HG03439 (cell line): ENCODE measurements around the gene GALM.
"Not testable (repeated sequence)": the region's sequence is repeated elsewhere in the genome, so short reads cannot be mapped to it uniquely, and the experiment has no call there.

Experiments
- ATAC-seq: cut with Tn5 transposase; IDR thresholded peaks from one replicate; pipeline ENCODE4 v1.9.1; 2021; ENCODE audit warnings: mild to moderate bottlenecking, moderate library complexity; ENCODE audit not compliant: unreplicated experiment

GALM gene

DNA sequence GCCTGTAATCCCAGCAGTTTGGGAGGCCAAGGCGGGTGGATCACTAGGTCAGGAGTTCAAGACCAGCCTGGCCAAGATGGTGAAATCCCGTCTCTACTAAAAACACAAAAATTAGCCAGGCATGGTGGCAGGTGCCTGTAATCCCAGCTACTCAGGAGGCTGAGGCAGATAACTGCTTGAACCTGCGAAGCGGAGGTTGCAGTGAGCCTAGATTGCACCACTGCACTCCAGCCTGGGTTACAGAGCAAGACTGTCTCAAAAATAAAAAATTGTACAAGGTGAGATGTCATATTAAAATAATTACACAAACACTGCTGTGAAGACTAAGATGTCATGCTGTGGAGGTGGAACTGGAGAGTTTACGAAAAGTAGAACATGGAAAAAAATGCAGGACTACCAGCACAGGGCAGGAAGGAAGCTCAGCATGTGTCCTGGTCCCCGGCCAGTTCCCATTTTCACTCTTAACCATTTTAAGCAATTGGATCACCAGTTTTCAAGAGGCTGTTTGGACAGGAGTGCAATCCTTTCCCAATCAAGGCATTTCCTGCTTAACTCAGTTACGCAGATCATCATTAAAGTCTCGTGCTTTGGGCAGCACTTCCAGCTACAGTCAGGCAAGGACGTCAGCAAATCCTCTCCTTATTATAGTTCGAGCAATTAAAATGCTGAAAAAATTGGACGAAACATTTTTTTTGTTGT lies 71.2 kb downstream of the GALM start:
- not testable (repeated sequence) for ATAC-seq

DNA sequence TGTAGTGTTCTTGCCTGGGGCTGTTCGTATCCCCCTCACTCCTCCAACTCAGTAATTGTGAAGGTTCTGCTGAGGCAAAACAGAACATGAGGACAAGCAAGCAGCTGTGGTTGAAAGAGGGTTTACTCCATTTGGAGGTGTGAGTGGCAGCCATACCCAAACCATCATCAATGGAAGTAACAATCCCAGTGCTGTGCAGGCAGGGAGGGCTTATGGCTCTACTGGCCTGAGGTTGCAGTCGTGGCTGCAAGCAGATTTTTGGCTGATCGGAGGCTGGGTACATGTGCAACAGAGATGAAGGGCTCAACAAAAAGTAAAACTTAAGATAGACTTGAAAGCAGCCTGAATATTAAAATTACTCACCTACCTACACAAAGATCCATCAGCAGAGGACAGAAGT lies 72.0 kb downstream of the GALM start:
- no peak for ATAC-seq

DNA sequence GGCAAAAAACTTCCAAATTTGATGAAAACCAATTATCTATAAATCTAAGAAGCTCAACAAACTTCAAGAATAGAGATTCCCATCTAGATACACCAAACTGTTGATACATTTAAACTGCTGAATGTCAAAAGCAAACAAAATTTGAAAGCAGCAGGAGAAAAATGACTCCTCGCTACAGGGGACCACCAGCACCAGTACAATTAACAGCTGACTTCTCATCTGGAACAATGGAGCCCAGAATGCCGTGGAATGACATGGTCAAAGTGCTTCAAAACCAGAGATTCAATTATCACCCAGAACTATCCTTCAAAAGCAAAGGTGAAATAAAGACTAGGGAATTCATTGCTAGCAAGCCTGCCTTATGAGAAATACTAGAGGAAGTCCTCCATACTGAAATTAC lies 73.6 kb downstream of the GALM start:
- ATAC-seq, result no peak

DNA sequence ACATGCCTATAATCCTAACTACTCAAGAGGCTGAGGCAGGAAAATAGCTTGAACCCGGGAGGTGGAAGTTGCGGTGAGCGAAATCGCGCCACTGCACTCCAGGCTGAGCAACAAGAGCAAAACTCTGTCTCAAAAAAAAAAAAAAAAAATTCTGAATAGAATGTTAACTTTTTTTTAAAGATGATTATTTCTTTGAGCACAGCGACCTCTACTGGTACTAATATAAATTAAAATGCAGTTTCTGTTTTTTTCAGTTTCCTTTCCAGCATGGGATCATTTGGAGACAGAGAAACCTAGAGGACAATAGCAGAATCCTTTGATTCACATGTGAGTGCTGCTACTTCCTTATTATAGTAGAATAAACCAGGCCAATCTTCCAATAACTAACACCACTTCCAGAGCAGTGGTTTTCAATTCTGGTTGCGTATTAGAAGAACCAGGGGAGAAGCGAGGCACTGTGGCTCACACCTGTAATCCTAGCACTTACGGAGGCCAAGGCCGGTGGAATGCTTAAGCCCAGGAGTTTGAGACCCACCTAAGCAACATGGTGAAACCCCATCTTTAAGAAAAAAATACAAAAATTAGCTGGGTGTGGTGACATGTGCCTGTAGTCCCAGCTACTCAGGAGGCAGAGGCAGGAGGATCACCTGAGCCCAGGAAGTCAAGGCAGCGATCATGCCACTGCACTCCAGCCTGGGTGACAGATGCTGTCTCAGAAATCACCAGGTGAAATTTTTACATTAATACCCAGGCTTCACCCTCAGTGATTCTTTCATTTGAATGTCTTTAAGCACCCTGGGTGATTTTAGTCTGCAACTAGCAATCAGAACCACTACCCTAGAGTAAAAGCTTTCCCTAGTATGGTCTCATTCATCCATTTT lies 75.2 kb downstream of the GALM start:
- ATAC-seq, result no peak

DNA sequence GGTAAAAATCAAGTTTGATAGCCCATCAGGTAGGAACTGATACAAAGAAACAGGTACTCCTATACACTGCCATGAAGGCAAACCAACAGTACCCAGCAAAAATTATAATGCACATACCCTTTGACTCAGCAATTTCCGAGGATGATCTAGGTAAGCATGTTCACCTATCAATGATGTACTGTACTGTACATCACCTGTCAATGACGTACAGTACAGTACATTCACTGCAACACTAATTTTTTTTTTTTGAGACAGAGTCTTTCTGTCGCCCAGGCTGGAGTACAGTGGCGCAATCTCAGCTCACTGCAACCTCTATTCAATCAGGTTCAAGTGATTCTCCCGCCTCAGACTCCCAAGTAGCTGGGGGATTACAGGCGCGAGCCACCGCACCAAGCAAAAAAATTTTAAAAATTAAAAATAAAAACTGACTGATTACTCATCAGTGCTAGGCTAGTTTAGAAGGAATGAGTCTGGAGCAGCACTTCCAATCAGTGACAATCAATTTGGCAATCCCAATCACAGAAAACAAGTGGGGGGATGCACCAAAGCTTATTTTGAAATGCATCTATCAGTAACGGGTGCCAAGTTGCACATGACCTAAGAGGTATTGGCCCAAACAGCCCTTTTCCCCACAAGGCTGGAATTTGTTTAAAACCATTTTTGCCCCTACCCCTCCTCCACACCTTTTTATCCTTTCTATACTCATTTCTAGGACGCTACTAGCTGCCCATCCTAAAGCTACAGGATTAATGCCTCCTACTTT lies 77.1 kb downstream of the GALM start:
- no peak for ATAC-seq

DNA sequence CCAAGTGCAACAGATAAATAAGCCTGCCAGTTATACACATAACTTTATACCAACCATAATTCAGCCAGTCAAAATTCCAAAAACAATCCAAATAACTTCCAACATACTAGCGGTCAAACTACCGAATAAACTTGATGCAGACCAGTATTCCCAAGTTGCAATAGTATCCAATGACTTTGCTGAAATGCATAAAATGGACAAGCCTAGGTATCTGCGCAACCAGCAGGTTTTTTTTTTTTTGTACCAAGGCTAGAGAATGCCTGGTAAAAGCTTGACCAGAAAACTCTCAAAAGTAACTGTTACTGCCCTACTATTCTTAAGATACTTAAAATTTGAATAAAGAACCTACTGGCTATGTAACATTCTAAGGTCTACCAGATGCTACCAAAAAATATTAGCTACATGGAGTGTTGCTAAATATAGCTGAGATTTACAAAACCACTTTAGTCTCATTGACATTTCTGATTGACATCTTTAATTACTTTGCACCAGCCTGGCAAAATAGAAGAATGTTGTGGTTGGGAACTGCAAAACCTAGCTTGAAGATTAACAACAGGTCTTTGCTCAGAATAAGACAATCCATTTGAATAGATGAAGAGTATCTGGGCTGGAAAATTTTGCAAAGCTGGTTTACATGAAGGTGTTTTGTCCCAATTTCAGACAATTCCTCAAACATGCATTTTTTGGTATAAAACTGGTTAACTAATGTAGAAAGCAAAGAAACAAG lies 77.9 kb downstream of the GALM start:
- no peak for ATAC-seq

DNA sequence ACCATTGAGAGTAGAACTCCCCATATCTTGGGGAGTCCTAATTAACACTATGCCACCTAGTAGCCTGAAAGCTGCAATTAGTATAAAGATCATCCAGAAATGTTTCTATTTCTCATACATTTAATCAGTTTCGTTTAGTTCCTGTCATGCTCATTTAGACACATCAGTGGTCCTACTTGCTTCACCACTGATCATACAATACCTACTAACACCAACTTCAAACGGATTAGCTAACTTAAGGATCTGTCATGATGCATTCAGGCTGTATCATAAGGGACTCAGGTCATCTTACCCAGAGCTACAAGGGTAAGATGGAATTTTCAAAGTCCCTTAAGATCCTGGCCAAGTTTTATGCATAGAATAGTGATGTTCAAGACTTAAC lies 78.5 kb downstream of the GALM start:
- ATAC-seq, result no peak

DNA sequence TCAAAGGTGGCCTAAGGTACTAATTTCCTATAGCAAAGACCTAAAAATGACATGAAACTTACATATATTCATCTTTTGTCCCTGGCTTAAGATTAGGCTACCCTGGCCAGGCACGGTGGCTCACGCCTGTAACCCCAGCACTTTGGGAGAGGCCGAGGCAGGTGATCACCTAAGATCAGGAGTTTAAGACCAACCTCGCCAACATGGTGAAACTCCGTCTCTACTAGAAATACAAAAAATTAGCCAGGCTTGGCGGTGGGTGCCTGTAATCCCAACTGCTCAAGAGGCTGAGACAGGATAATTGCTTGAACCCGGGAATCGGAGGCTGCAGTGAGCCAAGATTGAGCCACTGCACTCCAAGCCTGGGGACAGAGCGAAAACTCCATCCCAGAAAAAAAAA lies 79.4 kb downstream of the GALM start:
- ATAC-seq, result no peak

DNA sequence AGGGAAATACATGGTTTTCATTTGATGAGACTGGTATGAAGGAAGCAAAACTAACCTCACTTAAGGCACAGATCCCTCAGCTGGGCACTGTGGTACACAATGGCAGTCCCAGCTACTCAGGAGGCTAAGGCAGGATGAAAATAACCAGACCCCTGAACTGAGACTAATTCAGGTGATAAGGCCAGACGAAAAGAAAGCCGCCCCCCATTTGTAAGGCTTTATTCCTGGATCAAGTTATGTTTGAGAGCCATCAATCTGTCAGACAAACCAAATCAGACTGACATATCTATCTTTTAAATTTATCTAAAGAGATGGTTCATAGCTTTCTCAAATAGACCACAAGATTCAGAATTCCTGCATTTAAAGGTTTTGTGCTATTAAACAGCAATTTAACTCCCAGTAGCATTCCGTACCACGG lies 81.1 kb downstream of the GALM start:
- ATAC-seq, result no peak

DNA sequence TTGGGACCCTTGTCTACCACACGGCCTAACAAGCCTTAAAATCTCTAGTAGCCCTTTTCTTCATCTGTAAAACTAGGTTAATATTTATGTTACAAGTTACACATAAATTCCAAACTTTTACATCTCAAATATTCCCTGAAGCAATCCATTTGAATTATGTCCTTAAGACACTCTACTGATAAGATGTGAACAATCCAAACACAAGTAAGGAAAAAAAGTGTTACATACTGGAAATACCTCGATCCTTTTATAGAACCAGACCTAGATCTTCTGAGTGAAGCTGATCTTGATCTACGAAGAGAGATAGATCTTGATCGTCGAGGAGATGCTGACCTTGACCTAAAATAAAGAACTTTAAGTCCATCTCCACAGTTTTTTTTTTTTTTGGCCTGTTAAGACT lies 81.9 kb downstream of the GALM start:
- no peak for ATAC-seq

DNA sequence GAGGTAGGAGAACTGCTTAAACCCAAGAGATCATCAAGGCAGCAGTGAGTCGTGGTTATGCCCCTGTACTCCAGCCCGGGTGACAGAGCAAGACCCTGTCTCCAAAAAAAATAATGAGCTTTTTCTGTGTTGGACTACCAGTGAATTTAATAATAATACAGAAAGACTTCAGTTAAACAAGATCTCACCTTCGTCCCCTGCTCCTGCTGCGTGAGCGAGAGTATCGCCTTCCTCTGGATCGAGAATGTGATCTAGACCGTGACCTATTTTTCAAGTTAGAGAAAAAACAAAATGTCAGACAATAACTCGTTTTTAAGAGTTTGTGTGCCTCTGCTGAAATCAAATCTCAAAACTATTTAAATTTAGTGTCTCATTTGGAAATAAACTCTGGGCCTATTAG lies 82.5 kb downstream of the GALM start:
- ATAC-seq, result no peak

DNA sequence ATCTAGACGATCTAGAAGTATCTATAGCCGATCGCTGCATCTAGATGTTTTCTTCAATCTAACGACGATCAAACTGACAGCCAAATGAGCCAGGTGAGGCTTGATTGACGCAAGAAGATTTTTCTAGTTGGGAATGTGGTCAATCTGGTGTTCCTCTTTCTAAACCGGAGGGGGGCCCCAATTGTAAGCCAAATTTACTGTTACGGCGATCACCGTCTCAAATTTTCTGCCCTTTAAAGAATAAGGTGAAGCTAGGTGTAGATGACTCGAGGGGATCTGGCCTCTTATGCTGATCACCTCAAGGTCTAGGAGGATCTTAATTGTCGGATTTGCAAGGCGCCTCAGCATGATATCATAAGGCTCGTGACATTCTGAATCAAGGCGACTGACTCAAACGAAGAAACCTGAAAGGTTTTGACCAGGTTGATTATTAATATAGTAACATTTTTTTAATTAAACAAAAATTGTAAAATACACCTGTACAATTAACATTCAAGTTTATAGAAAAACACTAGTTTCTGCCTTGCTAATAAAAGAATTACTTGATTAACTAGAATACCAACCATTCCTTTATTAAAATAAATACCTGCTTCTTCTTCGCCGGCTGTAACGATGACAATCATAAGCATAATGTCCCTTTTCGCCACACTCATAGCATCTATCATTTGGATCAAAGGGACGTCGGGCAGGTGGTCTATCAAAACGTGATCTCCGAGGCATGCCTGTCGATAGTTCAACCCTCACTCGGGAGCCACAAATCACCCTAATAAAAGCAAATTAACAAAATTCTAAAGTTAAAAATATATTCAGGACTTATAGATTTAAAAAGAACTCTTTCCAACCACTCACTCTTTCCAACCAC lies 83.3 kb downstream of the GALM start:
- no peak for ATAC-seq

DNA sequence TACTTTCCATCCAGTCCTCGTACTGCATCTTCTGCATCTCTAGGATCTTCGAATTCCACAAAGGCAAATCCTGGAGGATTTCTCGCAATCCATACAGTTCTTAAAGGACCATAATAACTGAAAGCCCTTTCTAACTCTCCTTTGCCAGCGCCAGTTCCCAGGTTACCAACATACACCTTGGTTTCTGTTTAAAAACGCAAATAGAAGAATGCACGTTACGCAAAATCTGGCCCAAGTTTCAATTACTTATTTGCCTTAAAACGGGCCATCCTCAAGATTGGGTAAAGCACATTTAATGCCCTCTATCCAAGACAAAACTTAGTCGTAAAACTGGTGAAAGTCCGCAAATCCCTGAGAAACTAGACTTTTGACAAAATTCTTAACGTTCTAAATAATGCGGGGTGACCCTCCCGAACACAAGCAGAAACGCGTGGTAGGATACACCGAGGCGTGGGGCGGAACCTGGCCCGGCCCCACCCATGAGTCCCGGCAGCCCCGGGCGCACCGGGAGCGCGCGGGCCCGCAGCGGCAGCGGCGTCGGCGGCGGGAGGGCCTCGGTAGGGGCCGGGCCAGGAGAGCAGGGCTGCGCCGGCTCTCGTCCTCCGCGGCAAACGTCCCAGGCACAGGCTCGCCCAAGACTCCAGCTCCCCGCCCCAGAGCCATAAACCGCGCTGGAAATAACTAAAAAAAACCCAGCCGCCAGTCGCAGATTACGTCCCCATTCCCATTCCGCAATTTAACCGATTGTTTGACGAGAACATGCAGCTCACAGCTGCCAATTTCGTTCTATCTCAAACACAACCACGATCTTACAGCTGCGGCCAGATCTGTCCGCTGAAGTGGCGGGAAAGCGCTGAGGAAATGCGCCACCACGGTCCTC lies 84.3 kb downstream of the GALM start:
- ATAC-seq, result peak; percentile 27

DNA sequence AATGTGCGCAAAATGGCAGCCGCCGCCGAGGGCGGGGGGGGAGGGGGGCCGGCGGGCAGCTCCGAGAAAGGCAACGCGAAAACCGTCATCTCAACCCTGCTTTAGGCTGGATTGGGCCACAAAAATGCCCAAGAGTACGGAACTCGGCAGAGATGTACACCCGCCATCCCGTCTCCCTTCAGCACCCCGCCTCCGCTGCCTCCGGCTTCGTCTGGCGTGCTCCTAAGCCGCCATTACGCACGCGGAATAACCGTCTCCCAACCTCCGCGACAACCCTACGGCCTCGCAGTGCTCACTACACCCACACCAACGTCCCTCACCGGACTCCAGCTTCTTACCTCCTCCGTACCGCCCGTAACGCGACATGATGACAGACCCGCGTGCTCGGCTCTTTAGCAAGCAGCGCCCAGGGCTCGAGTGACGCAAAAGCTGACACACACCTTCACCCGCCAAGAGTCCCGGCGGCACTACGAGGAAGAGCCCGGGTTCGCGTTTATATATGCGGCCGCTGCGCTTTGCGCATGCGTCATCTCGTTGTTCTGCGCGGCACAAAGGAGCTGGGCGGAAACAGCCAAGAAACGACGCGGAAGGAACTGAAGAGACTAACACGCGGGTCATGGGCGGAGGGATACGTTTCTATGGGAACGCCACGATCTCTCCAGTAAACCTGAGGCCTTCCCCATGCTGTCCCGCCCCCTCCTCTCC lies 85.1 kb downstream of the GALM start, which contains the start of gene SRSF7:
SRSF7 (minus strand) TSS at position 471 of the 705 bp plus-strand sequence; CDS start at position 366, 105 bp downstream.
- peak; percentile 87 for ATAC-seq

DNA sequence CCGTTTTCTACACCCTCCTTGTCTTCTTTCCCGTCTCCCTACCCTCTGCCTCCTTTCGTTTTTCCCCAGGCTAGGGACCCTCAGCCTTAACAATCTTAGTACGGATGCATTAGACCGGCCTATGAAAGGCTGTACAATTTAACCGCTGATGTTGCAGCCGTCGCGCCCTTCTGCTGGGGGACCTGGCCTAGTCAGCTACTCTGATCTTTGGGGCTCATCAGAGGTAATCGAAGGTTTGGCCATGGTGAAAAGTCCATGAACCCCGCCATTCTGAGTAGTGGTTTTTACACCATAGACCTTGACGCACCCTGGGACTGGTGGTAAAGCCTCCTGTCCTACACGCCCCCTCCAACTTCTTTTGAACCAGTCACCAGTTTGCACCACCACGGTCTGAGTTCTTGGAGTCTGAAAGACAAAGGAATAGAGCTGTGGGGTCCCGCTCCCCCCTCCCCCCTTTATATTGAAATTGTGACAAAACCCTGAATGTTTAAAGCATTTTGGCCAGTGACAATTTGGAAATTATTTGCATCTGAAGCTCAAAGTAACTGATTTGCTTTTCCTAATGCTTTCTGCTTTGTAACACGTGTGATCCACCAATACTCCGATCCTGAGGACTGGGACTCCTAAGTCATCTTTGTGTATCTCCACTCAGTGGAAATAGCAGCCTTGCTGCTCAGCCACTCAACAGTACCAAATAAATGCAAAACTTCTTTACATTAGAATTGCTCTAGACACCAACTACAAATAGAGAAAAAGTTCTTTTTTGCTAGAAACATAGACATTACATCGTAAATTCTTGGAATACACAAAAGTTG lies 85.9 kb downstream of the GALM start:
- ATAC-seq, result peak; percentile 5

DNA sequence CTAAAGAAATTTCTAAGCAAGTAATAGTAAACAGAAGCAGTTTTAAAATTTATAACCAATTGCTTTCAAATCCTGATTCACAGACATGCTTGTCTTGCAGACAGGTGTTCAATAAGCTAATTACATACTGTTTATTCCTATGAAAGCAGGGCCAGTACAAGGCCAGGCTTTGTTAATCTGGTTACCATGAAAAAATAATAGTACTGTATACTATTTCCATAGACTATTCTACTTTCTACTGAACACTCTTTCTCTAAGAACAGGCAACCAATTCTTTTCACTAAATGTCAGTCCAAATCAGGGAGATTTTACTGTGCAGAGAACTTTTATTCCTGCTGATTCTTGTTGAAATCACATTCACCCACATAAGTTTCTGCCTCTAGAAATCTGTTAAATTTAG lies 88.1 kb downstream of the GALM start:
- ATAC-seq, result no peak

DNA sequence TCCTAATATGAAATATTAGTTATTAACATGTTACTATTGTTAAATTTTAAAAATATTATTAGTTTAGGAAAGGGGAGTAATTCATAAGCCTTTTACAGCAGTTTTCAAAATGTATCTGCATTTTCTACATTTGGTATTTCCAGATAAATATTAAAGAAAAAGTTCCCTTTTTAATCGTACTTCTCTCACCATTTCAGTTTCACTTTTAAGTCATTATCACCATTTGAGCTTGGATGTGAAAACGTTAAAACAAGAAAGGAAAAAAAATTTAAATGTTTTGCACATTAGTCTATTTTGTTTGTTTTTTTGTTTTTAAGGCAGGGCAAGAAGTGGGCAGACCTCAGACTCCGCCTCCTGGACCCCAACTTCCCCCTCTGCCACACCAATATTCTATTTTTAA lies 88.6 kb downstream of the GALM start:
- no peak for ATAC-seq
